Loucy (cell line): ENCODE data around the gene FKBP15.
A peak's percentile ranks its signal among the peaks of the same experiment; 100 is the strongest.
"Not testable (repeated sequence)": the region's sequence is repeated elsewhere in the genome, so short reads cannot be mapped to it uniquely, and the experiment has no call there.

Experiments used
- H2AFZ ChIP-seq: fragments of 200-600 bp; sonication (generic); 2 replicates; pipeline ENCODE4 v1.6.0; 2016; ENCODE audit warnings: antibody characterized with exemption, mild to moderate bottlenecking, low read length, moderate library complexity
- H3F3A ChIP-seq: fragments of 200-600 bp; 2 replicates; pipeline ENCODE4 v1.6.0; 2016; ENCODE audit warnings: antibody characterized with exemption, low read depth, mild to moderate bottlenecking
- H3K27me3 ChIP-seq: fragments of 200-600 bp; sonication (generic); 2 replicates; pipeline ENCODE4 v1.6.1; 2014; ENCODE audit warnings: low read length, mild to moderate bottlenecking; ENCODE audit not compliant: insufficient read depth, poor library complexity, severe bottlenecking
- H3K36me3 ChIP-seq: fragments of 200-600 bp; sonication (generic); 2 replicates; pipeline ENCODE4 v1.6.1; 2016; ENCODE audit warnings: low read length; ENCODE audit not compliant: insufficient read depth
- H3K4me1 ChIP-seq: fragments of 200-600 bp; sonication (generic); 2 replicates; pipeline ENCODE4 v1.5.1; 2014; ENCODE audit warnings: low read length, mild to moderate bottlenecking; ENCODE audit not compliant: insufficient read depth, poor library complexity, severe bottlenecking
- H3K4me2 ChIP-seq: fragments of 200-600 bp; sonication (generic); 2 replicates; pipeline ENCODE4 v1.6.0; 2014; ENCODE audit warnings: antibody characterized with exemption, low read length, low read depth, mild to moderate bottlenecking; ENCODE audit not compliant: poor library complexity, severe bottlenecking
- H3K4me3 ChIP-seq: fragments of 200-600 bp; sonication (generic); 2 replicates; pipeline ENCODE4 v1.5.1; 2014; ENCODE audit warnings: low read length, mild to moderate bottlenecking, mixed read lengths; ENCODE audit not compliant: poor library complexity, severe bottlenecking
- H3K79me2 ChIP-seq: fragments of 200-600 bp; sonication (generic); 2 replicates; pipeline ENCODE4 v1.6.1; 2014; ENCODE audit warnings: low read length; ENCODE audit not compliant: insufficient read depth
- H3K9ac ChIP-seq: fragments of 200-600 bp; sonication (generic); 2 replicates; pipeline ENCODE4 v1.6.0; 2014; ENCODE audit warnings: mild to moderate bottlenecking, low read depth, low read length, moderate library complexity; ENCODE audit not compliant: poor library complexity, severe bottlenecking
- H3K9me2 ChIP-seq: fragments of 200-600 bp; sonication (generic); replicated peaks from 2 replicates; pipeline ENCODE4 v1.6.1; 2016; ENCODE audit warnings: low read depth, low read length, mixed read lengths
- H3K9me3 ChIP-seq: fragments of 200-600 bp; sonication (generic); 2 replicates; pipeline ENCODE4 v1.6.1; 2014; ENCODE audit warnings: mild to moderate bottlenecking, antibody characterized with exemption, low read length, low read depth; ENCODE audit not compliant: insufficient read depth
- H4K20me1 ChIP-seq: fragments of 200-600 bp; sonication (generic); 2 replicates; pipeline ENCODE4 v1.6.0; 2014; ENCODE audit warnings: antibody characterized with exemption, low read length, mild to moderate bottlenecking; ENCODE audit not compliant: insufficient read depth, poor library complexity, severe bottlenecking
- CTCF ChIP-seq: fragments of 200-600 bp; sonication (generic); conservative IDR thresholded peaks from 2 replicates; pipeline ENCODE4 v1.5.1; 2014; ENCODE audit warnings: mild to moderate bottlenecking, antibody characterized with exemption, low read length
- EZH2phosphoT487 ChIP-seq: fragments of 200-600 bp; IDR thresholded peaks from 2 replicates; pipeline ENCODE4 v1.6.1; 2018; ENCODE audit warnings: antibody characterized with exemption, mild to moderate bottlenecking, moderate library complexity, borderline replicate concordance

FKBP15 gene

GRCh38 chr9:113151696-113152630, 69.1 kb downstream of the FKBP15 start:
- no peaks in the 10 kb centered on the region for H3K9me3 ChIP-seq
- TF ChIP-seq EZH2phosphoT487, result no peak
- no peak for TF ChIP-seq CTCF
- no peaks in the 10 kb centered on the region for H3K9me2 ChIP-seq
- H3F3A ChIP-seq, result no peaks in the 10 kb centered on the region
- H3K4me1 ChIP-seq, result peaks cover 33% of the 10 kb centered on the region
- H3K4me3 ChIP-seq, result peak overlapping the region; percentile 77
- H2AFZ ChIP-seq, result peak overlapping the region; percentile 97; the same call in 1 of the 2 replicates
- no peaks in the 10 kb centered on the region for H4K20me1 ChIP-seq
- no peaks in the 10 kb centered on the region for H3K79me2 ChIP-seq
- no peaks in the 10 kb centered on the region for H3K27me3 ChIP-seq
- peak overlapping the region; percentile 73 for H3K4me2 ChIP-seq
- H3K36me3 ChIP-seq, result no peaks in the 10 kb centered on the region
- H3K9ac ChIP-seq, result peak overlapping the region; percentile 72

GRCh38 chr9:113150670-113151611, 70.1 kb downstream of the FKBP15 start, which contains the start of gene SLC31A2:
Gene SLC31A2, plus strand, starts transcription at chr9:113151007. Its CDS starts 68 bp downstream, at chr9:113151075.
- H3K27me3 ChIP-seq, result no peaks in the 10 kb centered on the region
- H2AFZ ChIP-seq, result peak within 1 kb of the TSS; percentile 97
- no peaks in the 10 kb centered on the region for H3K79me2 ChIP-seq
- peak within 1 kb of the TSS; percentile 72 for H3K9ac ChIP-seq
- no peaks in the 10 kb centered on the region for H3K9me3 ChIP-seq
- no peaks in the 10 kb centered on the region for H4K20me1 ChIP-seq
- peaks cover 27% of the 10 kb centered on the region for H3K4me1 ChIP-seq
- no peaks in the 10 kb centered on the region for H3K9me2 ChIP-seq
- no peaks in the 10 kb centered on the region for H3K36me3 ChIP-seq
- H3F3A ChIP-seq, result no peaks in the 10 kb centered on the region
- TF ChIP-seq CTCF, result peak; percentile 53
- TF ChIP-seq EZH2phosphoT487, result no peak
- H3K4me3 ChIP-seq, result peak within 1 kb of the TSS; percentile 77
- H3K4me2 ChIP-seq, result peak within 1 kb of the TSS; percentile 73

GRCh38 chr9:113149561-113149960, 71.5 kb downstream of the FKBP15 start:
- not testable (repeated sequence) for H3K4me2 ChIP-seq, H3K79me2 ChIP-seq, H2AFZ ChIP-seq, H3K36me3 ChIP-seq, H3K9ac ChIP-seq, H3K9me2 ChIP-seq, H4K20me1 ChIP-seq, H3K9me3 ChIP-seq, H3K4me3 ChIP-seq, H3F3A ChIP-seq, H3K27me3 ChIP-seq
- H3K4me1 ChIP-seq, result peaks cover 20% of the 10 kb centered on the region
